SK-N-SH (cell line): ENCODE results near the gene MYLK3. TPM values are rescaled to one million over a fixed set of nuclear protein-coding genes. Genes with fewer than 3 reads are reported as not detected.

ENCODE experiments used
- CTCF ChIA-PET: fragments of 300-600, 350-600 bp; formaldehyde crosslinking; extraction: SDS; loops from one replicate; lab custom pipeline; 2021; lab: Yijun Ruan, JAX
- POLR2A ChIA-PET: fragments of 350-600 bp; sonication (Branson Sonifier 250); formaldehyde crosslinking; extraction: SDS; loops from one replicate; lab custom pipeline; 2020; ENCODE audit warnings: antibody characterized with exemption, inconsistent platforms; lab: Yijun Ruan, JAX
- DNase-seq: peaks from one replicate; pipeline ENCODE4 v3.0.0; 2012
- H2AFZ ChIP-seq: fragments of 200-600 bp; sonication (generic); 2 replicates; pipeline ENCODE4 v1.8.1; 2016; ENCODE audit warnings: antibody characterized with exemption, mild to moderate bottlenecking, low read depth
- H3F3A ChIP-seq: fragments of 200-600 bp; sonication (generic); replicated peaks from 2 replicates; pipeline ENCODE3; 2016; ENCODE audit warnings: antibody characterized with exemption, mild to moderate bottlenecking; ENCODE audit not compliant: insufficient read depth
- H3K27ac ChIP-seq, 2 experiments: fragments of 200-500 bp in 1 of 2; fragments of 200-600 bp in 1 of 2; sonication (Bioruptor generic) in 1 of 2; sonication (generic), shearing (Covaris generic) in 1 of 2; 2 replicates each; pipeline versions ENCODE4 v1.5.1 to v1.6.1; 2014 to 2016; ENCODE audit warnings: low read depth in 2 of 2, inconsistent platforms in 1 of 2, low read length in 1 of 2, mild to moderate bottlenecking in 1 of 2, mixed read lengths in 1 of 2
- H3K27me3 ChIP-seq: fragments of 200-600 bp; sonication (generic), shearing (Covaris generic); 2 replicates; pipeline ENCODE4 v1.6.1; 2016; ENCODE audit warnings: mixed run types; ENCODE audit not compliant: insufficient read depth
- H3K36me3 ChIP-seq, 2 experiments: fragments of 200-500 bp in 1 of 2; fragments of 200-600 bp in 1 of 2; sonication (Bioruptor generic) in 1 of 2; sonication (generic) in 1 of 2; replicated peaks in 1 of 2; 2 replicates each; pipeline versions ENCODE3 to v1.5.1; 2014 to 2016; ENCODE audit warnings: low read length in 1 of 2, mild to moderate bottlenecking in 1 of 2; ENCODE audit not compliant: insufficient read depth in 2 of 2, control insufficient read depth in 1 of 2
- H3K4me1 ChIP-seq, 2 experiments: fragments of 200-500 bp in 1 of 2; fragments of 200-600 bp in 1 of 2; sonication (Bioruptor generic) in 1 of 2; sonication (generic), shearing (Covaris generic) in 1 of 2; 2 replicates each; pipeline versions ENCODE4 v1.5.1 to v1.6.1; 2014 to 2016; ENCODE audit warnings: low read depth in 1 of 2, low read length in 1 of 2, mixed run types in 1 of 2; ENCODE audit not compliant: insufficient read depth in 2 of 2, control insufficient read depth in 1 of 2
- H3K4me2 ChIP-seq: fragments of 200-600 bp; sonication (generic), shearing (Covaris generic); 2 replicates; pipeline ENCODE4 v1.6.1; 2017; ENCODE audit warnings: mixed run types
- H3K4me3 ChIP-seq, 2 experiments: fragments of 200-500 bp in 1 of 2; fragments of 200-600 bp in 1 of 2; sonication (Bioruptor generic) in 1 of 2; sonication (generic), shearing (Covaris generic) in 1 of 2; 2 replicates each; pipeline versions ENCODE4 v1.5.1 to v1.8.1; 2014 to 2016; ENCODE audit warnings: low read depth in 2 of 2, inconsistent platforms in 1 of 2, low read length in 1 of 2, mild to moderate bottlenecking in 1 of 2, mixed read lengths in 1 of 2, moderate library complexity in 1 of 2
- H3K79me2 ChIP-seq: fragments of 200-600 bp; sonication (generic); 2 replicates; pipeline ENCODE4 v1.8.1; 2017; ENCODE audit warnings: mild to moderate bottlenecking; ENCODE audit not compliant: insufficient read depth
- H3K9ac ChIP-seq: fragments of 200-600 bp; sonication (generic); 2 replicates; pipeline ENCODE4 v1.6.1; 2017; ENCODE audit warnings: mixed run types
- H3K9me2 ChIP-seq: fragments of 200-600 bp; sonication (generic); 2 replicates; pipeline ENCODE4 v1.6.1; 2017; ENCODE audit warnings: mixed run types
- H3K9me3 ChIP-seq: fragments of 200-600 bp; sonication (generic); 2 replicates; pipeline ENCODE4 v1.6.1; 2017; ENCODE audit warnings: mixed run types, mild to moderate bottlenecking, moderate library complexity
- H4K20me1 ChIP-seq: fragments of 200-600 bp; sonication (generic); 2 replicates; pipeline ENCODE4 v1.6.1; 2017; ENCODE audit warnings: mild to moderate bottlenecking, mixed run types; ENCODE audit not compliant: insufficient read depth
- CHD2 ChIP-seq: fragments of 150-350 bp; IDR thresholded peaks from 2 replicates; pipeline ENCODE4 v1.6.1; 2018; ENCODE audit warnings: low read length; ENCODE audit not compliant: partially characterized antibody
- CTCF ChIP-seq: fragments of 200-600 bp; sonication (generic); IDR thresholded peaks from 2 replicates; pipeline ENCODE4 v1.6.1; 2017; ENCODE audit warnings: antibody characterized with exemption, mild to moderate bottlenecking, moderate library complexity
- ELF1 ChIP-seq: IDR thresholded peaks from 2 replicates; pipeline ENCODE4 v1.4.0; 2012
- EZH2phosphoT487 ChIP-seq: fragments of 200-600 bp; sonication (generic); IDR thresholded peaks from 2 replicates; pipeline ENCODE4 v1.6.1; 2017; ENCODE audit warnings: low read depth, mixed run types, mild to moderate bottlenecking, antibody characterized with exemption, moderate library complexity, borderline replicate concordance
- FOXJ3 ChIP-seq: sonication (generic); formaldehyde crosslinking; IDR thresholded peaks from 2 replicates; pipeline ENCODE4 v1.5.1; 2020; ENCODE audit warnings: mild to moderate bottlenecking, missing genetic modification reagents
- FOXM1 ChIP-seq: IDR thresholded peaks from 2 replicates; pipeline ENCODE4 v1.4.0; 2012; ENCODE audit warnings: low read depth, mild to moderate bottlenecking
- GABPA ChIP-seq: IDR thresholded peaks from 2 replicates; pipeline ENCODE4 v1.4.0; 2012; ENCODE audit warnings: low read depth, mild to moderate bottlenecking
- GATA2 ChIP-seq: sonication (generic); formaldehyde crosslinking; IDR thresholded peaks from 2 replicates; pipeline ENCODE4 v1.5.0; 2020; ENCODE audit warnings: mild to moderate bottlenecking, missing genetic modification reagents
- MAX ChIP-seq: IDR thresholded peaks from 2 replicates; pipeline ENCODE4 v1.4.0; 2012; ENCODE audit warnings: low read depth
- MEF2A ChIP-seq: IDR thresholded peaks from 2 replicates; pipeline ENCODE4 v1.4.0; 2012; ENCODE audit warnings: low read depth, borderline replicate concordance
- MXI1 ChIP-seq: IDR thresholded peaks from 2 replicates; pipeline ENCODE4 v1.6.1; 2012; ENCODE audit warnings: mild to moderate bottlenecking, low read depth, low read length, improper control_type of control experiment
- NFIC ChIP-seq: IDR thresholded peaks from 2 replicates; pipeline ENCODE4 v1.4.0; 2012; ENCODE audit warnings: borderline replicate concordance
- PBX3 ChIP-seq: IDR thresholded peaks from 2 replicates; pipeline ENCODE4; 2012
- POLR2AphosphoS5 ChIP-seq: IDR thresholded peaks from 2 replicates; pipeline ENCODE4 v1.6.1; 2012; ENCODE audit warnings: low read depth, low read length
- RAD21 ChIP-seq: IDR thresholded peaks from 2 replicates; pipeline ENCODE4 v1.6.1; 2012; ENCODE audit warnings: mild to moderate bottlenecking, low read length
- RCOR1 ChIP-seq: fragments of 150-350 bp; IDR thresholded peaks from 2 replicates; pipeline ENCODE4 v1.6.1; 2017; ENCODE audit warnings: antibody characterized with exemption, low read length
- RFX5 ChIP-seq: IDR thresholded peaks from 2 replicates; pipeline ENCODE4 v1.6.1; 2012; ENCODE audit warnings: mild to moderate bottlenecking, improper control_type of control experiment, low read length
- RXRA ChIP-seq: IDR thresholded peaks from 2 replicates; pipeline ENCODE4 v1.4.0; 2012; ENCODE audit warnings: low read depth, mild to moderate bottlenecking, borderline replicate concordance
- SIN3A ChIP-seq: IDR thresholded peaks from 2 replicates; pipeline ENCODE4 v1.6.1; 2012; ENCODE audit warnings: low read depth, mild to moderate bottlenecking, low read length, moderate library complexity, borderline replicate concordance
- TAF1 ChIP-seq: IDR thresholded peaks from 2 replicates; pipeline ENCODE4 v1.6.1; 2012; ENCODE audit warnings: low read depth, mild to moderate bottlenecking, low read length, moderate library complexity, borderline replicate concordance
- TCF12 ChIP-seq: IDR thresholded peaks from 2 replicates; pipeline ENCODE4 v1.4.0; 2012
- TEAD4 ChIP-seq: IDR thresholded peaks from 2 replicates; pipeline ENCODE4 v1.4.0; 2012; ENCODE audit warnings: mild to moderate bottlenecking, borderline replicate concordance; ENCODE audit not compliant: insufficient read depth
- USF1 ChIP-seq: IDR thresholded peaks from 2 replicates; pipeline ENCODE4 v1.4.0; 2012; ENCODE audit warnings: low read depth, borderline replicate concordance
- USF2 ChIP-seq: fragments of 150-350 bp; IDR thresholded peaks from 2 replicates; pipeline ENCODE4 v1.6.1; 2017; ENCODE audit warnings: antibody characterized with exemption, low read length, low read depth, borderline replicate concordance
- YY1 ChIP-seq: IDR thresholded peaks from 2 replicates; pipeline ENCODE4 v1.4.0; 2012; ENCODE audit warnings: low read depth, mild to moderate bottlenecking
- WGBS: methylation state at CpG from one replicate; pipeline ENCODE4 v1.1.6; 2017; ENCODE audit warnings: low lambda C conversion rate; 5-methylcytosine and 5-hydroxymethylcytosine counted together
- polyA plus RNA-seq, 3 experiments: library from polyadenylated mRNA; depleted of rRNA; stranded (reverse); fragments of >200 nt; gene quantifications; 2 replicates each; pipeline ENCODE4 v1.2.3, GENCODE V29; 2012

The MYLK3 gene
- polyA plus RNA-seq, 1 of the 3 experiments (the other 2 are of a cell fraction): 0.05 TPM

GRCh38 chr16:46689365-46690280, 58.5 kb downstream of the MYLK3 start, which contains the start of gene ORC6 (continued):
- TF ChIP-seq POLR2AphosphoS5: peak; percentile 48; the same call in 1 of the 2 replicates
- TF ChIP-seq, all 33 proteins: peak for 10

- H3K4me1 ChIP-seq: peaks cover 18% of the 10 kb centered on the region in 2 experiments
- ChIA-PET POLR2A (interaction anchor here (2.4 kb wide), 1 partner anchor 68 kb away, joined by 7 read pairs; no protein-coding TSS in a partner anchor), CTCF (interaction anchor here (0.9 to 2.5 kb wide), 7 partner anchors 11 to 133 kb away, joined by 3 to 18 read pairs (median 7); no protein-coding TSS in a partner anchor)
- peaks cover 88% of the 10 kb centered on the region for H3K79me2 ChIP-seq
- peak within 1 kb of the TSS; percentile 90 for H3K9ac ChIP-seq
- H3K36me3 ChIP-seq: peaks cover 6 to 7% of the 10 kb centered on the region in 2 experiments
- peak within 1 kb of the TSS; percentile 96 for H3K4me2 ChIP-seq
- no peaks in the 10 kb centered on the region for H3K27me3 ChIP-seq
- H4K20me1 ChIP-seq: peaks cover 60% of the 10 kb centered on the region
- H3K9me3 ChIP-seq: no peaks in the 10 kb centered on the region
- peaks cover 13% of the 10 kb centered on the region for H3F3A ChIP-seq
- no peaks in the 10 kb centered on the region for H3K9me2 ChIP-seq
- H2AFZ ChIP-seq: peak within 1 kb of the TSS; percentile 74
- peak within 1 kb of the TSS; percentile 69 to 83 for H3K4me3 ChIP-seq
- DNase-seq: peak; percentile 95
- under 1% methylated on average over 25 of the region's 54 CpGs for WGBS
- H3K27ac ChIP-seq: peak within 1 kb of the TSS; percentile 93 to 99
- no peak for TF ChIP-seq FOXM1
- peak; percentile 33; the same call in 1 of the 2 replicates for TF ChIP-seq TAF1
- TF ChIP-seq ELF1: no peak
- TF ChIP-seq TEAD4: no peak
- TF ChIP-seq CTCF: peak; percentile 44
- TF ChIP-seq NFIC: 0 out of 2 replicates have a peak, but pooled peaks have one; percentile 6
- peak; percentile 99 for TF ChIP-seq PBX3
- TF ChIP-seq RXRA: no peak
- no peak for TF ChIP-seq MEF2A
- peak; percentile 85 for TF ChIP-seq CHD2
- TF ChIP-seq USF1: peak; percentile 96
- TF ChIP-seq RAD21: no peak; the same call in 1 of the 2 replicates
- no peak for TF ChIP-seq RFX5
- 0 out of 2 replicates have a peak, but pooled peaks have one; percentile 63 for TF ChIP-seq YY1
- TF ChIP-seq RCOR1: no peak
- TF ChIP-seq GATA2: no peak
- TF ChIP-seq SIN3A: peak; percentile 44; the same call in 1 of the 2 replicates
- TF ChIP-seq TCF12: peak; percentile 10; the same call in 1 of the 2 replicates
- peak; percentile 62; the same call in 1 of the 2 replicates for TF ChIP-seq USF2
- peak; percentile 65 for TF ChIP-seq POLR2AphosphoS5
- TF ChIP-seq MAX: no peak
- no peak for TF ChIP-seq FOXJ3 (CRISPR knock-in tag)
- TF ChIP-seq GABPA: no peak
- TF ChIP-seq EZH2phosphoT487: no peak
- peak; percentile 48; the same call in 1 of the 2 replicates for TF ChIP-seq MXI1
Measured at GRCh38 chr16:46688654-46689364, 59.3 kb downstream of the MYLK3 start, which contains the start of gene VPS35. Gene VPS35 (minus strand): TSS chr16:46689178. CDS start chr16:46689133, 45 bp downstream.
